WTC11 (cell line): Measurements from ENCODE around the gene PTGDR.

Experiments
- RELA ChIP-seq: sonication (generic); formaldehyde crosslinking; IDR thresholded peaks from 2 replicates; pipeline ENCODE4 v1.8.1; 2022; ENCODE audit warnings: missing genetic modification reagents, mild to moderate bottlenecking, borderline replicate concordance
- ZNF138 ChIP-seq: sonication (generic); formaldehyde crosslinking; conservative IDR thresholded peaks from 2 replicates; pipeline ENCODE4 v1.8.1; 2022; ENCODE audit warnings: mild to moderate bottlenecking, moderate library complexity, missing genetic modification reagents

DNA sequence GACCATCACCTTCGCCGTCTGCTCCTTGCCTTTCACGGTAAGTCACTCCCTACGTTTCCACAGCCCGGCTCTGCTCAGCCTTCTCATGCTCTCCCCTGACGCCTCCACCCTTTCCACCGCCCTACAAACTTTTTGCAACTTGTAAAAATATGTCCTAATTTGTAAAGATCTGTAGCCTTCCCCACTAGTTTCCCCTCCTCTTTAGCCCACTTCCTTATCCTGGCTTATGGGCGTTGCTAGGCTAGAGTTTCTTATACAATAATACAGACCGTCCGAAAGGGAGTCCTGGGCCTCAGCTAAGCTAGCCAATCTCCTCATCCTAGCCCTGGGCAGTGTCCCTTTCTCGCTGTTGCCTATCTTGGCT lies 47.8 kb downstream of the PTGDR start:
- TF ChIP-seq ZNF138 (CRISPR knock-in tag) (no peak), RELA (CRISPR knock-in tag) (no peak)
